Esophagus squamous epithelium (tissue), 5 donors: Measurements from ENCODE around the gene DNAJC2. TPM values are rescaled to one million over a fixed set of nuclear protein-coding genes. Genes with fewer than 3 reads are reported as not detected.

Experiments
- DNase-seq: peaks from one replicate; lab custom pipeline; 2025; lab: John Stamatoyannopoulos, UW
- H3K27ac ChIP-seq, 4 donors: fragments of 200-600 bp; sonication (generic); one replicate each; pipeline ENCODE4 v1.5.1; 2016 to 2019; ENCODE audit warnings: mild to moderate bottlenecking in 1 of 4
- H3K27me3 ChIP-seq, 4 donors: fragments of 200-600 bp; sonication (generic); 1 replicate in 3 of 4; 2 replicates in 1 of 4; pipeline versions ENCODE4 v1.5.1 to v1.6.0; 2017 to 2021; ENCODE audit warnings: antibody characterized with exemption in 1 of 4
- H3K36me3 ChIP-seq, 3 donors: fragments of 200-600 bp; sonication (generic); one replicate each; pipeline ENCODE4 v1.5.1; 2016 to 2019
- H3K4me1 ChIP-seq, 3 donors: fragments of 200-600 bp; sonication (generic); one replicate each; pipeline ENCODE4 v1.5.1; 2017 to 2019
- H3K4me3 ChIP-seq, 4 donors: fragments of 200-600 bp; sonication (generic); 1 replicate in 3 of 4; 2 replicates in 1 of 4; pipeline ENCODE4 v1.5.1; 2016 to 2019; ENCODE audit warnings: mild to moderate bottlenecking in 2 of 4, moderate library complexity in 1 of 4
- H3K9me3 ChIP-seq, 3 donors: fragments of 200-600 bp; sonication (generic); one replicate each; pipeline ENCODE4 v1.5.1; 2016 to 2019
- CTCF ChIP-seq, 6 experiments: fragments of 450-650 bp in 4 of 6; fragments of 200-600 bp in 2 of 6; sonication (generic) in 2 of 6; IDR thresholded peaks; one replicate each; pipeline ENCODE4 v1.5.1; 2016 to 2019; ENCODE audit warnings: antibody characterized with exemption in 6 of 6, mild to moderate bottlenecking in 4 of 6, moderate library complexity in 4 of 6
- POLR2A ChIP-seq, 4 donors: fragments of 450-650 bp; IDR thresholded peaks; one replicate each; pipeline ENCODE4 v1.6.1; 2017; ENCODE audit warnings: antibody characterized with exemption in 4 of 4, mild to moderate bottlenecking in 4 of 4, moderate library complexity in 3 of 4
- WGBS, 2 donors: methylation state at CpG; one replicate each; pipeline ENCODE4 v1.1.5; 2018; 5-methylcytosine and 5-hydroxymethylcytosine counted together
- intact Hi-C: fragments of 100-400 bp; cut with DNase I; formaldehyde crosslinking; loops from one replicate; pipeline ENCODE4 v1.15.0; 2022
- total RNA-seq, 4 donors: library from RNA; depleted of rRNA; stranded (reverse); fragments of >200 nt; gene quantifications; one replicate each; pipeline ENCODE4 v1.1.0, GENCODE V29; 2016
- donor health status: DM: yes; HTN: yes; CAD: no.

DNAJC2 gene
- total RNA-seq, 4 donors from 2014 or later: 10.9 to 26.1 (median 17.7) TPM

DNA sequence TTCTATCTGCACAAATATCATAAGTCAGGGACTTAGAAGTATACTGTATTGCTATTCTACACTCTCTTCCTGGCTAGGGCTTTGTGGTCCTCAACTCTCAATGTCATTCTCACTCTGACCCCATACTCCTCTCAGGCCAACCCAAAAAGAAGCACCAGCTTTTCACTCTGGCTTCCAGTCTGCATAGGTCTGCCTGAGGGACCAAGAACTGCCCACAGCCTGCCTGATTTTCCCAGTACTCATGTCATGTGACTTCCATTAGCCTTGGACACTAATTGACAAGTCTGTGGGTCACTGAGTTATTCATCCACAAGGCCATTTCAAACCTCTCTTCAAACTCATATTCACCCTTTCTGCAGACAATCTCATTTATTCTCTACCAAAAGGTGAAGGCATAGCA, 27.6 kb downstream of the DNAJC2 start:
- H3K27ac ChIP-seq: no peak overlapping the region
- no peak for DNase-seq
- no peaks in the 10 kb centered on the region for H3K9me3 ChIP-seq
- intact Hi-C loops: no loop called here
- TF ChIP-seq CTCF (IDR thresholded peaks at IDR 0.05) (no peak), POLR2A (IDR thresholded peaks at IDR 0.05) (no peak)
- no peaks in the 10 kb centered on the region for H3K27me3 ChIP-seq
- peaks cover 18 to 100% (median 57%) of the 10 kb centered on the region in 3 donors for H3K36me3 ChIP-seq
- H3K4me1 ChIP-seq: no peaks in the 10 kb centered on the region
- H3K4me3 ChIP-seq: no peak overlapping the region

DNA sequence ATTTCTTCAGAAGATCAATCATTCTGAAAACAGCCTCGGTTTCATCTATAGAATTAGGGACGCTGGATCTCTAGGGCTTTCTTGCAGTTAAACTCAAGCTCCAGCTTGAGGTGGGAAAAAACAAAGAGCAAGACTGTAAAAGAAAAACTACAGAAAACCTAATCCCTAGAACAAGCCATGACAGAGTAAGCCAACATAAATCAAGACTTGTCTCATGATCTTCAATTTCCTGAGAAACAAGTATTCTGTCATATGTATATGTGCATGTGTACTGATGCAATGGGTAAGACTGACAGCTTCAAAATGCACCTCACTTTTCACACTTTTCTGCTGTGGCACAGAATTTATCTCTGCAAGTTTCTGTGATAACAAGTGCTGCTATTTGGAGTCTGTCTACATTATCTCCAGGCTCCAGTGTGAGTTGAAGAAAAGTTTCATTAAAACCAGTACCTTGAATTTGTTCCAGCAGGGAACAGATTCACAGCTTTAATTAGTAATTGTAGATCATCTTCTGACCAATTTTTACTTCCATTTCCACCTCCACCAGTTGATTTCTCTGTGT, 28.1 kb downstream of the DNAJC2 start:
- H3K27me3 ChIP-seq: no peaks in the 10 kb centered on the region
- H3K4me1 ChIP-seq: no peaks in the 10 kb centered on the region
- H3K27ac ChIP-seq: no peak overlapping the region
- intact Hi-C loops: no loop called here
- no peak overlapping the region for H3K4me3 ChIP-seq
- peaks cover 18 to 100% (median 58%) of the 10 kb centered on the region in 3 donors for H3K36me3 ChIP-seq
- TF ChIP-seq POLR2A (IDR thresholded peaks at IDR 0.05): no peak
- no peak for TF ChIP-seq CTCF (IDR thresholded peaks at IDR 0.05)
- H3K9me3 ChIP-seq: no peaks in the 10 kb centered on the region
- DNase-seq: no peak
- 63 to 71% methylated on average over 2 of the region's 2 CpGs for WGBS, 2 donors

- Histone ChIP-seq H3K36me3 (peaks cover 18 to 100% (median 54%) of the 10 kb centered on the region in 3 donors), H3K27ac (no peak overlapping the region), H3K9me3 (no peaks in the 10 kb centered on the region), H3K27me3 (no peaks in the 10 kb centered on the region), H3K4me3 (no peak overlapping the region), H3K4me1 (no peaks in the 10 kb centered on the region)
- TF ChIP-seq CTCF (IDR thresholded peaks at IDR 0.05) (no peak), POLR2A (IDR thresholded peaks at IDR 0.05) (no peak)
- no peak for DNase-seq
- intact Hi-C loops: no loop called here
- WGBS, 2 donors: 77 to 81% methylated on average over 2 of the region's 2 CpGs
Observed at GRCh38 chr7:103314852-103315251, 29.7 kb downstream of the DNAJC2 start.

GRCh38 chr7:103307503-103308231, 36.9 kb downstream of the DNAJC2 start:
- H3K9me3 ChIP-seq: no peaks in the 10 kb centered on the region
- WGBS, 2 donors: 43 to 62% methylated on average over 3 of the region's 3 CpGs

More at GRCh38 chr7:103307503-103308231, 36.9 kb downstream of the DNAJC2 start:
- peaks cover 0 to 10% (median 0%) of the 10 kb centered on the region in 3 donors for H3K4me1 ChIP-seq
- DNase-seq: no peak
- no peak for TF ChIP-seq CTCF (IDR thresholded peaks at IDR 0.05)
- no peak for TF ChIP-seq POLR2A (IDR thresholded peaks at IDR 0.05)
- no peak overlapping the region for H3K4me3 ChIP-seq
- H3K27me3 ChIP-seq: no peaks in the 10 kb centered on the region
- H3K27ac ChIP-seq: peak overlapping the region in 2 of 4 donors; percentile 14 to 23
- intact Hi-C loops: no loop called here
- peaks cover 5 to 100% (median 41%) of the 10 kb centered on the region in 3 donors for H3K36me3 ChIP-seq
